Right atrium auricular region (tissue), 2 donors: ENCODE data around the gene PDILT. TPM values are rescaled to one million over a fixed set of nuclear protein-coding genes. Genes with fewer than 3 reads are reported as not detected.

ENCODE experiments used
- DNase-seq: peaks from one replicate; pipeline ENCODE4 v3.0.0-alpha.2; 2019; ENCODE audit warnings: low spot score
- H3K27ac ChIP-seq, 2 donors: fragments of 200-600 bp; sonication (generic); 1 replicate in 1 of 2; 2 replicates in 1 of 2; pipeline ENCODE4 v1.5.1; 2016 to 2019
- H3K27me3 ChIP-seq, 2 donors: fragments of 200-600 bp; sonication (generic); one replicate each; pipeline versions ENCODE4 v1.5.1 to v1.6.0; 2017 to 2019
- H3K36me3 ChIP-seq: fragments of 200-600 bp; sonication (generic); one replicate; pipeline ENCODE4 v1.5.1; 2016
- H3K4me1 ChIP-seq, 2 donors: fragments of 200-600 bp; sonication (generic); one replicate each; pipeline versions ENCODE4 v1.5.1 to v1.6.0; 2017 to 2019
- H3K4me3 ChIP-seq, 2 donors: fragments of 200-600 bp; sonication (generic); 1 replicate in 1 of 2; 2 replicates in 1 of 2; pipeline ENCODE4 v1.5.1; 2017 to 2019; ENCODE audit warnings: mild to moderate bottlenecking in 1 of 2, moderate library complexity in 1 of 2
- H3K9me3 ChIP-seq, 2 donors: fragments of 200-600 bp; sonication (generic); one replicate each; pipeline ENCODE4 v1.5.1; 2019
- CTCF ChIP-seq, 2 donors: fragments of 200-600 bp; sonication (generic); IDR thresholded peaks; one replicate each; pipeline ENCODE4 v1.5.1; 2019; ENCODE audit warnings: antibody characterized with exemption in 2 of 2
- total RNA-seq, 2 donors: library from RNA; depleted of rRNA; stranded (reverse); fragments of >200 nt; gene quantifications; one replicate each; pipeline ENCODE4 v1.1.0, GENCODE V29; 2016

Gene PDILT
- total RNA-seq, 2 donors from 2014 or later, result not detected

DNA sequence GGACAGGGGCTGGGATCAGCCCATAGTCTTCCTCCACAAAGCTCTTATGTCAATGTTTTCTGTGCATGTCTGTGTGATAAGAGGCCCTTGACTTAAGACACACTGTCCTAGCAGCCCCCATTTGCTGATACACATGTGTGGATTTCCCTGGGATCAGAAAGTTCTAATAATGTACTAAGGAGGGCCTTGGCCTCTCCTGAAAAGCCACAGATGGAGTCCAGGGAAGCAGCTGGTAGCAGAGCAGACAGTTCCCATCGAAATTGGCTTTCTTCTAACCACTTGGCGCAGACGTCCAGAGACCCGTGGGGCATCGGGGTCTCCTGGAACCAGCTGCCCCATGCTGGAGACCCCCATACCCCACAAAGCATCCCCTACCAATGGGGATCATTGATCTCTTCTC, 72.9 kb downstream of the PDILT start:
- no peak for DNase-seq
- Histone ChIP-seq H3K4me3 (no peak overlapping the region), H3K27ac (no peak overlapping the region), H3K36me3 (no peaks in the 10 kb centered on the region), H3K9me3 (no peaks in the 10 kb centered on the region), H3K27me3 (no peaks in the 10 kb centered on the region), H3K4me1 (no peaks in the 10 kb centered on the region)
- no peak for TF ChIP-seq CTCF (IDR thresholded peaks at IDR 0.05)

- DNase-seq, result no peak
These were observed 75.0 kb downstream of the PDILT start for GRCh38 chr16:20329392-20330138.

GRCh38 chr16:20327444-20328041, 77.0 kb downstream of the PDILT start, which contains the start of gene GP2:
Gene GP2, minus strand, starts transcription at chr16:20327513. Its CDS starts 1,082 bp downstream, at chr16:20326431.
- TF ChIP-seq CTCF (IDR thresholded peaks at IDR 0.05), result no peak
- Histone ChIP-seq H3K36me3 (no peaks in the 10 kb centered on the region), H3K9me3 (no peaks in the 10 kb centered on the region), H3K4me3 (no peak within 1 kb of the TSS), H3K27ac (no peak within 1 kb of the TSS), H3K27me3 (no peaks in the 10 kb centered on the region), H3K4me1 (no peaks in the 10 kb centered on the region)
- no peak for DNase-seq

More at GRCh38 chr16:20329392-20330138, 75.0 kb downstream of the PDILT start:
- Histone ChIP-seq H3K27ac (no peak overlapping the region), H3K36me3 (no peaks in the 10 kb centered on the region), H3K27me3 (no peaks in the 10 kb centered on the region), H3K9me3 (no peaks in the 10 kb centered on the region), H3K4me1 (no peaks in the 10 kb centered on the region), H3K4me3 (no peak overlapping the region)
- TF ChIP-seq CTCF (IDR thresholded peaks at IDR 0.05), result no peak

DNA sequence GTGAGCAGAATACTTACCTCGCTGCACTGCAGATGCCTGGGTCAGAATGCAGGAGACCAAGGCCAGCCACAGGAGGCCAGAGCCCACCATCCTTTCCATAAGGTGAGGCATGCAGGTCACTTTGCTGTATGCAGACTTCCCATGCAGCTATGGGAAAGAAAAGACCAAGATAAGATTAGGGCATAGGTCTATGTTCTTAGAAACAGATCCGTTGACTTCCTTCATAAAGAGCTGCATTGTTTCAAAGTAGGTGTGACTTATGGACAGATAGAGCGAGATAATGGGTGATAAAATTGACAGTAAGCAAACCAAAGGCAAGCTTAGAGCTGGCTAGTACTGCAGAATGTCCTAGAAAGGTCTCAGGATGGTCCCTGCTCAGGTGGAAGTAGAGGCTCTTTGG, 78.2 kb downstream of the PDILT start:
- no peak for DNase-seq
- no peak for TF ChIP-seq CTCF (IDR thresholded peaks at IDR 0.05)
- Histone ChIP-seq H3K27ac (no peak overlapping the region), H3K4me1 (no peaks in the 10 kb centered on the region), H3K9me3 (no peaks in the 10 kb centered on the region), H3K27me3 (no peaks in the 10 kb centered on the region), H3K36me3 (no peaks in the 10 kb centered on the region), H3K4me3 (no peak overlapping the region)

DNA sequence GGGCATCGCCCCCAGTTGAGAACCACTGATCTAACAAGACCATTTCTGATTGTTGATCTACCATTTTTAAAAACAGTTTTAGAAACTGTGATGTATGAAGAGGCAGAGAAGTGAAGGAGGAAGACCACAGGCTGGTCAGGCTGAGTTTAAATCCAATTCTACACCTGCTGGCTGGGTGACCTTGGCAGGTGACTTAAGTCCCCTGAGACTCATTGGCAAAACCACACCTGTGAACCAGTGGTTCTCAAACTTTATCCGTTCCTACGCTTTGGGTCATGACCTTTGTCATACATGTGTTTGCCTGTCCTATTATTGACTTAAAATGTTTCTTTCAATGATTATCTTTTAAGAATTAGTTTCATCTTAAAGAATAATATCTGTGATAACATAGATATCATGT, 79.5 kb downstream of the PDILT start:
- Histone ChIP-seq H3K4me1 (no peaks in the 10 kb centered on the region), H3K36me3 (no peaks in the 10 kb centered on the region), H3K4me3 (no peak overlapping the region), H3K27me3 (no peaks in the 10 kb centered on the region), H3K9me3 (no peaks in the 10 kb centered on the region), H3K27ac (no peak overlapping the region)
- DNase-seq, result no peak
- no peak for TF ChIP-seq CTCF (IDR thresholded peaks at IDR 0.05)
